Trophoblast cell (in vitro differentiated cells and primary cell): ENCODE measurements around the gene CAMK1D.

ENCODE experiments used
- DNase-seq, 2 donors: peaks; one replicate each; pipeline ENCODE4 v3.0.0-alpha.2; 2016
- H2AFZ ChIP-seq: 2 replicates; pipeline ENCODE4 v1.6.1; 2013; ENCODE audit warnings: low read length, moderate library complexity, mild to moderate bottlenecking; ENCODE audit not compliant: insufficient read depth, poor library complexity
- H2AK5ac ChIP-seq: 2 replicates; pipeline ENCODE4 v1.6.1; 2013; ENCODE audit warnings: mild to moderate bottlenecking, low read length
- H2BK120ac ChIP-seq: 2 replicates; pipeline ENCODE4 v1.6.1; 2013; ENCODE audit warnings: low read length, mild to moderate bottlenecking, moderate library complexity; ENCODE audit not compliant: insufficient read depth, poor library complexity
- H2BK12ac ChIP-seq: 2 replicates; pipeline ENCODE4 v1.6.1; 2013; ENCODE audit warnings: mild to moderate bottlenecking, low read length, moderate library complexity
- H2BK5ac ChIP-seq: 2 replicates; pipeline ENCODE4 v1.6.1; 2013; ENCODE audit warnings: low read length, low read depth, moderate library complexity, mild to moderate bottlenecking; ENCODE audit not compliant: poor library complexity
- H3K14ac ChIP-seq: 2 replicates; pipeline ENCODE4 v1.6.1; 2013; ENCODE audit warnings: mild to moderate bottlenecking, low read length
- H3K18ac ChIP-seq: 2 replicates; pipeline ENCODE4 v1.6.1; 2013; ENCODE audit warnings: mild to moderate bottlenecking, low read length
- H3K23ac ChIP-seq: 2 replicates; pipeline ENCODE4 v1.6.1; 2013; ENCODE audit warnings: low read length
- H3K27ac ChIP-seq: 2 replicates; pipeline ENCODE4 v1.5.1; 2013; ENCODE audit warnings: low read depth, mild to moderate bottlenecking, inconsistent platforms, low read length, moderate library complexity
- H3K27me3 ChIP-seq: 2 replicates; pipeline ENCODE4 v1.6.1; 2013; ENCODE audit warnings: inconsistent platforms, mild to moderate bottlenecking, low read length, moderate library complexity; ENCODE audit not compliant: insufficient read depth
- H3K36me3 ChIP-seq, 2 experiments: 1 replicate in 1 of 2; 2 replicates in 1 of 2; pipeline ENCODE4 v1.6.1; 2013; ENCODE audit warnings: low read length in 2 of 2, mild to moderate bottlenecking in 2 of 2, moderate library complexity in 1 of 2; ENCODE audit not compliant: insufficient read depth in 2 of 2, control insufficient read depth in 1 of 2
- H3K4ac ChIP-seq: 2 replicates; pipeline ENCODE4 v1.6.1; 2013; ENCODE audit warnings: low read depth, mild to moderate bottlenecking, low read length, moderate library complexity
- H3K4me1 ChIP-seq, 2 experiments: 1 replicate in 1 of 2; 2 replicates in 1 of 2; pipeline ENCODE4 v1.6.1; 2013; ENCODE audit warnings: low read length in 2 of 2, mild to moderate bottlenecking in 2 of 2, moderate library complexity in 1 of 2; ENCODE audit not compliant: insufficient read depth in 2 of 2, control insufficient read depth in 1 of 2
- H3K4me2 ChIP-seq: 2 replicates; pipeline ENCODE4 v1.6.1; 2013; ENCODE audit warnings: inconsistent platforms, mild to moderate bottlenecking, low read length, moderate library complexity
- H3K4me3 ChIP-seq: 2 replicates; pipeline ENCODE4 v1.5.1; 2013; ENCODE audit warnings: mild to moderate bottlenecking, low read depth, low read length, inconsistent platforms
- H3K79me1 ChIP-seq: one replicate; pipeline ENCODE4 v1.6.1; 2013; ENCODE audit warnings: low read length
- H3K79me2 ChIP-seq: 2 replicates; pipeline ENCODE4 v1.6.1; 2013; ENCODE audit warnings: low read length, mild to moderate bottlenecking; ENCODE audit not compliant: control insufficient read depth, insufficient read depth, poor library complexity
- H3K9ac ChIP-seq: 2 replicates; pipeline ENCODE4 v1.6.1; 2013; ENCODE audit warnings: mild to moderate bottlenecking, low read length
- H3K9me3 ChIP-seq: 2 replicates; pipeline ENCODE4 v1.6.1; 2013; ENCODE audit warnings: low read depth, mild to moderate bottlenecking, control low read depth, inconsistent platforms, low read length; ENCODE audit not compliant: insufficient read depth
- H4K12ac ChIP-seq: 2 replicates; pipeline ENCODE4 v1.6.1; 2013; ENCODE audit warnings: low read depth, mild to moderate bottlenecking, low read length, moderate library complexity
- H4K8ac ChIP-seq: 2 replicates; pipeline ENCODE4 v1.6.1; 2013; ENCODE audit warnings: low read depth, mild to moderate bottlenecking, low read length, moderate library complexity
- H4K91ac ChIP-seq: one replicate; pipeline ENCODE4 v1.6.1; 2013; ENCODE audit warnings: low read depth, mild to moderate bottlenecking, low read length, moderate library complexity
- WGBS: extraction: QIAGEN DNeasy Blood & Tissue Kit; methylation state at CpG from one replicate; pipeline ENCODE4 v1.1.7; 2013; ENCODE audit warnings: missing lambda C conversion rate; ENCODE audit not compliant: insufficient read length, insufficient coverage; ENCODE audit errors: extremely low coverage; 5-methylcytosine and 5-hydroxymethylcytosine counted together

The CAMK1D gene

DNA sequence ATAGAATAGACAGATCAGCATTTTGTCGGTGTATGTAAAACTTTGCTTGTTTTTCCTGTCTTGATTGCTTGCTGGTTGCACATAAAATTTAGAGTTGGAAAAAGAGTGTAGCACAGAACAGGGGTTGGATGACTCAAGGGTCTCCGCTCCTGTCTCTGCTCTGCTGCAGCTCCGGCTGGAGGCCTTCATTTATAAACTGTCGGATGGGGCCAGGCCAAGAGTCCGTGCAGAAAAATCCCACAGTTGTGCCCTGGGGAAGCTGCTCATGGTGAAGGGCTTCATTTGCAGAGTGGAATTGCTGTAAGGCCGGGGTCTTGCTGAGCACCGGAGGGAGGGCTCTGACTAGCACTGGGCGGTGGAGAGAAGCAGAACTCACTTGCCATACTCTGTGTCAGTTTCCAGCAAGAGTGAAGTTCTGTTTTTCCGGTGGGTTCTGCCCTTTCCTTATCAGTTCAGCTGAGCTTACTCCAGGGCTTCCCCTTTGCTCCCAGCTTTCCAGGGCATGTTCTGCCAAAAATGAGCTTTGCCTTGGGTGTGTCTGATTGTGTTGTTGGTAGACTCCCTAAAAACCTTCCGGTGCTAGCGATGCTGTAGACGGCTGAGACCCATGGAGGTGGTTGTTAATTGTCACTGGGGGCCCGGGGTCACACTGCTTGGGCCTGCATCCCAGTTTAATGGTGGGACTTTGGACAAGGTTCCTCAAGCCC, 67.2 kb downstream of the CAMK1D start:
- no peak overlapping the region for H4K12ac ChIP-seq
- no peak overlapping the region for H3K9ac ChIP-seq
- H3K79me1 ChIP-seq: no peaks in the 10 kb centered on the region
- H2BK12ac ChIP-seq: no peak overlapping the region
- H4K8ac ChIP-seq: no peak overlapping the region
- H2AK5ac ChIP-seq: no peak overlapping the region
- H4K91ac ChIP-seq: no peak overlapping the region
- no peak overlapping the region for H3K4me2 ChIP-seq
- H3K23ac ChIP-seq: no peak overlapping the region
- H2BK120ac ChIP-seq: no peak overlapping the region
- no peaks in the 10 kb centered on the region for H3K4me1 ChIP-seq
- H3K18ac ChIP-seq: no peak overlapping the region
- no peak overlapping the region for H2BK5ac ChIP-seq
- no peaks in the 10 kb centered on the region for H3K27me3 ChIP-seq
- no peak overlapping the region for H2AFZ ChIP-seq
- no CpG with 5 or more reads among the region's 13 CpGs for whole genome bisulfite sequencing
- H3K4me3 ChIP-seq: no peak overlapping the region
- no peaks in the 10 kb centered on the region for H3K9me3 ChIP-seq
- H3K79me2 ChIP-seq: no peaks in the 10 kb centered on the region
- H3K27ac ChIP-seq: no peak overlapping the region
- H3K4ac ChIP-seq: no peak overlapping the region
- DNase-seq: no peak
- no peak overlapping the region for H3K14ac ChIP-seq
- no peaks in the 10 kb centered on the region for H3K36me3 ChIP-seq

DNA sequence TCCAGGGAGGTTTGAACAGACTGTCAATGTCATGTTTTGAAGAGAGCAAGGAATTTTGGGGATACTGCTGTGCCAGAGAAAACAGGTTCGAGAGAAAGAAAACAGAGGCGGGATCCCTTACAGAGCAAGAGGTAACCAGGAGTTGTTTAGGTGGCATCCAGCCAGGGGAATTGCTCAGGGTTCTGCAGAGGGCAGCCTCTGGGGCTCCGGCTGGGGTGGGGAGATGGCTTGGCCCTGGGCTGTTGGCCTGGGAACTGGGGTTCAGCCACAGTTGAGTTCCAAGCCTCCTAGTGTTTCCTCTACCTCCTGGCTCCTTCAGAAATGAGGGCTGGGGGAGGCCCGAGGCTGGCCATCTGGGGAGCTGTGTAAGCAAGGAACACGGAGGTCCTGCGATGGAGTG, 68.0 kb downstream of the CAMK1D start:
- Histone ChIP-seq H3K36me3 (no peaks in the 10 kb centered on the region), H3K79me2 (no peaks in the 10 kb centered on the region), H3K23ac (no peak overlapping the region), H3K9me3 (no peaks in the 10 kb centered on the region), H2AFZ (no peak overlapping the region), H3K79me1 (no peaks in the 10 kb centered on the region), H4K8ac (no peak overlapping the region), H3K27me3 (no peaks in the 10 kb centered on the region), H3K14ac (no peak overlapping the region), H2AK5ac (no peak overlapping the region), H3K4ac (no peak overlapping the region), H2BK12ac (no peak overlapping the region), H2BK5ac (no peak overlapping the region), H3K4me3 (no peak overlapping the region), H3K9ac (no peak overlapping the region), H2BK120ac (no peak overlapping the region), H3K4me2 (no peak overlapping the region), H3K18ac (no peak overlapping the region), H3K4me1 (no peaks in the 10 kb centered on the region), H4K12ac (no peak overlapping the region), H3K27ac (no peak overlapping the region), H4K91ac (no peak overlapping the region)
- WGBS: no CpG with 5 or more reads among the region's 6 CpGs
- no peak for DNase-seq

DNA sequence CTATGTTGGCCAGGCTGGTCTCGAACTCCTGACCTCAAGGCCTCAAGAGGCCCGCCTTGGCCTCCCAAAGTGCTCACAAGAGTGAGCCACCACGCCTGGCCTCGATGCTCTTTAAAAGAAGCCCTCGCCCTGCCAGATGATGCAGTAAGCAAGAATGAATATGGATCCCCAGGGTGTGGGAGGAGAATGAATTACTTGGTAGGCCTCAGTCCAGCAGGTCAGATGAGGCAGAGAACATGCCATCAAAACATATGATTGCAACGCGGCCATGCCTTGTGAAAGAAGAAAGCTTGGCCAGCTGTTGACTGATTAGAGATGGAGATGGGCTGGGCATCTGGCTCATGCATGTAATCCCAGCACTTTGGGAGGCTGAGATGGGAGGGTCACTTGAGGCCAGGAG, 68.7 kb downstream of the CAMK1D start:
- Histone ChIP-seq H3K79me2 (no peaks in the 10 kb centered on the region), H2BK120ac (no peak overlapping the region), H3K18ac (no peak overlapping the region), H3K4me1 (no peaks in the 10 kb centered on the region), H2BK5ac (no peak overlapping the region), H3K79me1 (no peaks in the 10 kb centered on the region), H3K9me3 (no peaks in the 10 kb centered on the region), H3K4ac (no peak overlapping the region), H3K4me2 (no peak overlapping the region), H3K14ac (no peak overlapping the region), H2AK5ac (no peak overlapping the region), H3K23ac (no peak overlapping the region), H3K27me3 (no peaks in the 10 kb centered on the region), H4K91ac (no peak overlapping the region), H4K8ac (no peak overlapping the region), H3K36me3 (no peaks in the 10 kb centered on the region), H4K12ac (no peak overlapping the region), H2AFZ (no peak overlapping the region), H3K9ac (no peak overlapping the region), H2BK12ac (no peak overlapping the region), H3K4me3 (no peak overlapping the region), H3K27ac (no peak overlapping the region)
- DNase-seq: no peak
- no CpG with 5 or more reads among the region's 7 CpGs for WGBS

DNA sequence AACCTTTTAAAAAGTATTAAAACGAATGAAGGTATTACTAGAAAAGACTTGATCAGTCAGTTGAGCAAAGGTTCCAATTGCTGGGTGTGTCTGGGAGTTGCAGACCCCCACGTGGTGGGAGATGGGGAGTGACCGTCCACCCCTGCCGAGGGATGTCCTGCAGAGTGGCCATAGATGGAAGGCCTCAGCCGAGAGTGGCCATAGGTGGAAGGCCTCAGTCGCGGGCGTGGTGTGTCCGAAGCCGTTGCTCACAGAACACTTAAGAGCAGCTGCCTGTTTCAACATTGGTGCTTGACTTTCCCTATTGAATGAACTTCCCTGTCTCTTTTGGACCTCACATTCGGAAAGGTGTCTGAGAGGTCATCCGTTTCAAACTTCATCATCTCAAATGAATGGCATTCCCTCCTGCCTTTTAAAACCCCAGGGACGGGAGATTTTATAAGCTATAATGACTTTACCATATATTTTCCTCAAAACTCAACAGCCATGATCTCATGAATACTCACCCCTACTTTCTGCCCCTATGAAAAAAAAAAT, 69.4 kb downstream of the CAMK1D start:
- Histone ChIP-seq H3K9me3 (no peaks in the 10 kb centered on the region), H3K4me3 (no peak overlapping the region), H3K79me2 (no peaks in the 10 kb centered on the region), H3K4ac (no peak overlapping the region), H3K4me1 (no peaks in the 10 kb centered on the region), H4K12ac (no peak overlapping the region), H2BK120ac (no peak overlapping the region), H3K4me2 (no peak overlapping the region), H3K18ac (no peak overlapping the region), H3K9ac (no peak overlapping the region), H3K79me1 (no peaks in the 10 kb centered on the region), H3K36me3 (no peaks in the 10 kb centered on the region), H3K14ac (no peak overlapping the region), H2BK5ac (no peak overlapping the region), H2AFZ (no peak overlapping the region), H4K91ac (no peak overlapping the region), H3K23ac (no peak overlapping the region), H4K8ac (no peak overlapping the region), H3K27ac (no peak overlapping the region), H2BK12ac (no peak overlapping the region), H2AK5ac (no peak overlapping the region), H3K27me3 (no peaks in the 10 kb centered on the region)
- no peak for DNase-seq
- WGBS: no CpG with 5 or more reads among the region's 13 CpGs
